HepG2 (cell line): ENCODE data around the gene SESN2. TPM values are rescaled to one million over a fixed set of nuclear protein-coding genes. Genes with fewer than 3 reads are reported as not detected.

Experiments
- ERF ChIP-seq: IDR thresholded peaks from 2 replicates; pipeline ENCODE4 v1.6.1; 2018; ENCODE audit warnings: missing biosample characterization, missing genetic modification reagents
- EZH2 ChIP-seq: conservative IDR thresholded peaks from 2 replicates; pipeline ENCODE4 v1.6.1; 2012; ENCODE audit warnings: mild to moderate bottlenecking, low read depth, low read length, moderate library complexity
- IRF9 ChIP-seq: sonication (generic); formaldehyde crosslinking; IDR thresholded peaks from 2 replicates; pipeline ENCODE4 v1.8.0; 2022; ENCODE audit warnings: missing genetic modification reagents, mild to moderate bottlenecking, borderline replicate concordance
- KLF9 ChIP-seq: IDR thresholded peaks from 2 replicates; pipeline ENCODE4 v1.6.1; 2016; ENCODE audit warnings: low read depth
- MAF1 ChIP-seq: sonication (generic); formaldehyde crosslinking; IDR thresholded peaks from 2 replicates; pipeline ENCODE4 v1.5.0; 2020; ENCODE audit warnings: missing genetic modification reagents, borderline replicate concordance
- PCBP1 ChIP-seq: fragments of 200-400 bp; formaldehyde crosslinking; IDR thresholded peaks from 2 replicates; pipeline ENCODE4 v1.6.1; 2017; ENCODE audit warnings: mild to moderate bottlenecking, low read depth, low read length, borderline replicate concordance
- PRDM15 ChIP-seq: sonication (generic); formaldehyde crosslinking; IDR thresholded peaks from 2 replicates; pipeline ENCODE4 v1.4.0; 2020; ENCODE audit warnings: missing genetic modification reagents
- ZBTB40 ChIP-seq, 2 experiments: fragments of 450-650 bp in 1 of 2; sonication (generic) in 1 of 2; formaldehyde crosslinking in 1 of 2; IDR thresholded peaks; 2 replicates each; pipeline versions ENCODE4 v1.6.1 to v1.8.0; 2016 to 2022; ENCODE audit warnings: antibody characterized with exemption in 1 of 2, mild to moderate bottlenecking in 1 of 2, missing genetic modification reagents in 1 of 2
- ZFAT ChIP-seq: sonication (generic); formaldehyde crosslinking; conservative IDR thresholded peaks from 2 replicates; pipeline ENCODE4 v1.8.1; 2023; ENCODE audit warnings: missing genetic modification reagents, inconsistent platforms
- ZFP1 ChIP-seq: IDR thresholded peaks from 2 replicates; pipeline ENCODE4 v1.6.1; 2016
- ZNF546 ChIP-seq: sonication (generic); formaldehyde crosslinking; conservative IDR thresholded peaks from 2 replicates; pipeline ENCODE4 v1.8.1; 2023; ENCODE audit warnings: mild to moderate bottlenecking, missing genetic modification reagents
- ZNF558 ChIP-seq: sonication (generic); formaldehyde crosslinking; IDR thresholded peaks from 2 replicates; pipeline ENCODE4 v1.9.0; 2022; ENCODE audit warnings: mild to moderate bottlenecking, missing genetic modification reagents, borderline replicate concordance
- ZNF570 ChIP-seq: sonication (generic); formaldehyde crosslinking; IDR thresholded peaks from 2 replicates; pipeline ENCODE4 v1.4.0; 2020; ENCODE audit warnings: mild to moderate bottlenecking, missing genetic modification reagents, borderline replicate concordance
- polyA plus RNA-seq, 8 experiments: library from polyadenylated mRNA; depleted of rRNA in 3 of 8; stranded (reverse) in 7 of 8; unstranded in 1 of 8; fragments of >200 nt; fragmentation: Illumina TruSeq in 4 of 8; extraction: Trizol in 4 of 8; gene quantifications; 2 replicates each; pipeline versions ENCODE4 v1.2.1 to v1.2.3, GENCODE V29; 2011 to 2016; ENCODE audit warnings: low read depth in 4 of 8, missing spikeins in 1 of 8, mixed read lengths in 1 of 8; ENCODE audit not compliant: insufficient read depth in 1 of 8
- total RNA-seq, 5 experiments: library from RNA; depleted of rRNA; stranded (reverse); fragments of >200 nt; fragmentation: Illumina TruSeq; extraction: Trizol; gene quantifications; 2 replicates each; pipeline ENCODE4 v1.2.3, GENCODE V29; 2016; ENCODE audit warnings: low read depth in 1 of 5

Gene SESN2
- total and polyA plus RNA-seq, 2 of the 13 experiments (the other 11 are each of a cell fraction or from before 2014, with no cell fraction given) = 13.2 to 19.1 TPM

GRCh38 chr1:28235755-28236655 is 23.3 kb upstream of the SESN2 start, which contains the start of gene ATP5IF1 (continued):
- TF ChIP-seq ZBTB40 (IDR thresholded peaks at IDR 0.05) (no peak), ZBTB40 (CRISPR knock-in tag; IDR thresholded peaks at IDR 0.05) (peak; percentile 61; the same call in 1 of the 2 replicates), KLF9 (CRISPR knock-in tag) (peak; percentile 62; the same call in 1 of the 2 replicates), ZFP1 (CRISPR knock-in tag) (peak; percentile 11), ZNF558 (CRISPR knock-in tag) (peak; percentile 62; the same call in 1 of the 2 replicates), ZNF546 (CRISPR knock-in tag) (peak; percentile 41; the same call in 1 of the 2 replicates), ERF (peak; percentile 92; the same call in 1 of the 2 replicates), ZFAT (no peak), ZNF570 (CRISPR knock-in tag) (peak; percentile 75; the same call in 1 of the 2 replicates), PCBP1 (0 out of 2 replicates have a peak, but pooled peaks have one; percentile 55), MAF1 (CRISPR knock-in tag) (peak; percentile 89; the same call in 1 of the 2 replicates), PRDM15 (CRISPR knock-in tag) (0 out of 2 replicates have a peak, but pooled peaks have one; percentile 69), EZH2 (no peak), IRF9 (no peak)
